Testis (tissue), 2 donors: ENCODE data around the gene FPR3.

Experiments
- CTCF ChIP-seq, 3 experiments: fragments of 450-650 bp in 2 of 3; fragments of 200-600 bp in 1 of 3; sonication (generic) in 1 of 3; IDR thresholded peaks; one replicate each; pipeline ENCODE4 v1.5.1; 2016 to 2019; ENCODE audit warnings: antibody characterized with exemption in 3 of 3, mild to moderate bottlenecking in 2 of 3, moderate library complexity in 1 of 3
- POLR2A ChIP-seq: fragments of 450-650 bp; IDR thresholded peaks from one replicate; pipeline ENCODE4 v1.6.1; 2017; ENCODE audit warnings: antibody characterized with exemption, mild to moderate bottlenecking, moderate library complexity

- no peak for TF ChIP-seq CTCF (IDR thresholded peaks at IDR 0.05)
- TF ChIP-seq POLR2A: no peak
These were observed 28.5 kb upstream of the FPR3 start for GRCh38 chr19:51766461-51766860.
